T1000 (cell line): ENCODE measurements around the gene ARID4B.
"Not testable (repeated sequence)": the region's sequence is repeated elsewhere in the genome, so short reads cannot be mapped to it uniquely, and the experiment has no call there.

Source experiments
- DNase-seq: peaks from one replicate; lab custom pipeline; 2025; ENCODE audit warnings: mixed read lengths; lab: John Stamatoyannopoulos, UW

The ARID4B gene

GRCh38 chr1:235268379-235269125 is 59.4 kb downstream of the ARID4B start:
- DNase-seq: no peak

- no peak for DNase-seq
These were observed 61.0 kb downstream of the ARID4B start for GRCh38 chr1:235266967-235267366.

- DNase-seq: no peak
These were observed 61.7 kb downstream of the ARID4B start for GRCh38 chr1:235266325-235266724.

- no peak for DNase-seq
These were observed 62.1 kb downstream of the ARID4B start for GRCh38 chr1:235265900-235266299.

- DNase-seq: no peak
These were observed 63.7 kb downstream of the ARID4B start for GRCh38 chr1:235264327-235264726.

- DNase-seq: no peak
These were observed 65.4 kb downstream of the ARID4B start for GRCh38 chr1:235262539-235262938.

- no peak for DNase-seq
These were observed 66.7 kb downstream of the ARID4B start for GRCh38 chr1:235261243-235261642.

GRCh38 chr1:235259133-235259778 is 68.7 kb downstream of the ARID4B start:
- DNase-seq: no peak

GRCh38 chr1:235258068-235258467 is 69.9 kb downstream of the ARID4B start:
- not testable (repeated sequence) for DNase-seq

- DNase-seq: no peak
These were observed 73.3 kb downstream of the ARID4B start for GRCh38 chr1:235254721-235255120.

GRCh38 chr1:235253219-235253962 is 74.6 kb downstream of the ARID4B start:
- peak; percentile 38 for DNase-seq

- DNase-seq: no peak
These were observed 77.5 kb downstream of the ARID4B start for GRCh38 chr1:235250430-235250829.

GRCh38 chr1:235246022-235246948 is 81.7 kb downstream of the ARID4B start:
- DNase-seq: no peak

- DNase-seq: no peak
These were observed 82.9 kb downstream of the ARID4B start for GRCh38 chr1:235244974-235245592.

GRCh38 chr1:235240960-235241359 is 87.0 kb downstream of the ARID4B start:
- DNase-seq: no peak

GRCh38 chr1:235239851-235240250 is 88.1 kb downstream of the ARID4B start:
- DNase-seq: no peak

- DNase-seq: no peak
These were observed 89.4 kb downstream of the ARID4B start for GRCh38 chr1:235238558-235238957.

GRCh38 chr1:235236128-235236527 is 91.9 kb downstream of the ARID4B start:
- DNase-seq: no peak

- DNase-seq: no peak
These were observed 98.1 kb downstream of the ARID4B start for GRCh38 chr1:235229868-235230267.

- no peak for DNase-seq
These were observed 100.6 kb downstream of the ARID4B start for GRCh38 chr1:235227414-235227813.

- no peak for DNase-seq
These were observed 101.0 kb downstream of the ARID4B start for GRCh38 chr1:235226933-235227332.
